Frontal cortex (tissue), 4 donors: ENCODE measurements around the gene SLC35F1. TPM values are rescaled to one million over a fixed set of nuclear protein-coding genes. Genes with fewer than 3 reads are reported as not detected.

Source experiments
- DNase-seq, 2 donors: peaks; one replicate each; pipeline ENCODE4 v3.0.0; 2012; ENCODE audit warnings: low spot score in 2 of 2
- FAIRE-seq: peaks from 2 replicates; lab custom pipeline; 2012; peaks lifted over from hg19 to GRCh38; lab: Jason Lieb, UNC
- total RNA-seq: library from RNA; depleted of rRNA; stranded (reverse); fragments of >200 nt; gene quantifications from one replicate; pipeline ENCODE4 v1.2.3, GENCODE V29; 2014
- donor health status: control.
- donor health status: control.
- donor health status: control.

The SLC35F1 gene
- total RNA-seq, 1 donor from 2014 or later: 97.0 TPM

GRCh38 chr6:118228886-118229285 lies 321.8 kb downstream of the SLC35F1 start:
- FAIRE-seq (no peak), DNase-seq (no peak)

- no peak for DNase-seq
- FAIRE-seq: no peak
Measured at GRCh38 chr6:118240878-118241528, 333.9 kb downstream of the SLC35F1 start.

GRCh38 chr6:118246406-118246805 lies 339.3 kb downstream of the SLC35F1 start:
- FAIRE-seq (no peak), DNase-seq (no peak)

- no peak for FAIRE-seq
Measured at GRCh38 chr6:118248171-118248570, 341.1 kb downstream of the SLC35F1 start.

GRCh38 chr6:118249680-118250079 lies 342.6 kb downstream of the SLC35F1 start:
- FAIRE-seq (no peak), DNase-seq (no peak)

More at GRCh38 chr6:118248171-118248570, 341.1 kb downstream of the SLC35F1 start:
- DNase-seq: no peak

GRCh38 chr6:118252474-118252873 lies 345.4 kb downstream of the SLC35F1 start:
- FAIRE-seq: no peak
- no peak for DNase-seq

GRCh38 chr6:118253741-118254140 lies 346.7 kb downstream of the SLC35F1 start:
- no peak for FAIRE-seq
- no peak for DNase-seq

GRCh38 chr6:118260833-118261232 lies 353.8 kb downstream of the SLC35F1 start:
- no peak for FAIRE-seq
- DNase-seq: no peak

GRCh38 chr6:118263921-118264486 lies 356.9 kb downstream of the SLC35F1 start:
- DNase-seq: peak in 1 of 2 donors; percentile 24
- no peak for FAIRE-seq

GRCh38 chr6:118269659-118270058 lies 362.6 kb downstream of the SLC35F1 start:
- DNase-seq (no peak), FAIRE-seq (no peak)

GRCh38 chr6:118277631-118278030 lies 370.6 kb downstream of the SLC35F1 start:
- no peak for FAIRE-seq
- no peak for DNase-seq

GRCh38 chr6:118280210-118280609 lies 373.1 kb downstream of the SLC35F1 start:
- FAIRE-seq (no peak), DNase-seq (no peak)

- no peak for DNase-seq
- no peak for FAIRE-seq
Measured at GRCh38 chr6:118281291-118281690, 374.2 kb downstream of the SLC35F1 start.

- FAIRE-seq: no peak
- DNase-seq: peak in 1 of 2 donors; percentile 7
Measured at GRCh38 chr6:118283766-118284165, 376.7 kb downstream of the SLC35F1 start.

- FAIRE-seq (peak; percentile 86), DNase-seq (no peak)
Measured at GRCh38 chr6:118284736-118285360, 377.8 kb downstream of the SLC35F1 start.

- DNase-seq (no peak), FAIRE-seq (no peak)
Measured at GRCh38 chr6:118285791-118286190, 378.7 kb downstream of the SLC35F1 start.

GRCh38 chr6:118288355-118289124 lies 381.5 kb downstream of the SLC35F1 start:
- DNase-seq (no peak), FAIRE-seq (no peak)

- DNase-seq (no peak), FAIRE-seq (no peak)
Measured at GRCh38 chr6:118292558-118292957, 385.5 kb downstream of the SLC35F1 start.

GRCh38 chr6:118294906-118295305 lies 387.8 kb downstream of the SLC35F1 start:
- FAIRE-seq (no peak), DNase-seq (no peak)

GRCh38 chr6:118295336-118295735 lies 388.3 kb downstream of the SLC35F1 start:
- FAIRE-seq (no peak), DNase-seq (no peak)
